ENCODE measurements around the gene TMEM60.
"Not testable (repeated sequence)": the region's sequence is repeated elsewhere in the genome, so short reads cannot be mapped to it uniquely, and the experiment has no call there.

TMEM60 gene

DNA sequence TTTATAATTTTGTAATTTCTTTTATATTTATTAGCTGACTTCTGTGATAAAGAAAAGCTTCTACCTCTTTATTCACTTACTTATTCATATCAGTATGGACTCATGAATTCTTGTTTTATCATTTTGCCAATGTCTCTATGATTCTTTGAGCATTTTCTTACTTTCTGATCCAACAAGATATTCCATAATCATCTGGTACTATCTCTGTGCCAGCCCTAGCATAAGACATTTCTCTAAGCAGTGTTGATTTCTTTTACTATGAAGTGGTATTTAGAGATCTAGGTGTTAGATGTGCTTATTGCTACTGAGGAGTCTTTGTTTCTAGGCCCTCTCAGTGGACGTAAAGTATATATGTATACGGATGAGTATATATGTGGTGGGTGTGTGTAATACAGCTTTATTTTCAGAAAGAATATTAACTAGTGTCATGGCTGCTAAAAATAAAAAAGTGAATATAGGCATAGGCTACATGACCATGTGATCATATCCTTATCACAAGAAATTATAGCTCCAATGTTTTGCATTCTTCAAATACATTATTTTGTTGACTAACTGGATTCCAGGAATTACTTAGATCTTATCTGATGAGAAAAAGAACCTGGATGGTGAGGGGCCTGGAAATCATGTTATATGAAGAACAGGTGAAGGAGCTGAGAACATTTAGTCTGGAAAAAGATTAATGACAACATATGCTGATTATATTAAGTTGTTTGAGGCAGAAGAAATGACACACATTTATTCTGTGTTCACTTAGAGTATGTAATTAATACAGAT, 13.5 kb upstream of the TMEM60 start:
- DNase-seq (ENCODE audit: low spot score): no peak

DNA sequence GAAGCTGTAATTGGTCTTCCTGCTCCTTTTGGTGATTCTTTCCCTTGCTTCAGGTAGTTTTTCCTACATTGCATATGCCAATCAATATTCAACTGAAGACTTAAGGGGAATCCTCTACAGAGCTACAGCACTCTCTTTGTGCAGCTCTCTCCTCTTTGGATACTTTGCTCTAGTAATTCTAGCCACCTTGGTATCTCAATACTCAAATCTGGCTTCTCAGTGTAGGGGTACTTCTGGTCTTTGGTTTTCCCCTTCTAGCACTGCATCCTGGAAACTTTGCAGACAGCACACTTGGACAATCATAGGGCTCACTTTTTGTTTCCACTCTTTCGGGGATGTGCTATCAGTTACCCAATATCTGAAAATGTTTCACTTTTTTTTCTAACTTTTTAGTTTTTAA, 10.3 kb upstream of the TMEM60 start:
- no peak for DNase-seq (ENCODE audit: low spot score)

GRCh38 chr7:77806425-77806824, 8.2 kb upstream of the TMEM60 start:
- no peak for DNase-seq (ENCODE audit: low spot score)

DNA sequence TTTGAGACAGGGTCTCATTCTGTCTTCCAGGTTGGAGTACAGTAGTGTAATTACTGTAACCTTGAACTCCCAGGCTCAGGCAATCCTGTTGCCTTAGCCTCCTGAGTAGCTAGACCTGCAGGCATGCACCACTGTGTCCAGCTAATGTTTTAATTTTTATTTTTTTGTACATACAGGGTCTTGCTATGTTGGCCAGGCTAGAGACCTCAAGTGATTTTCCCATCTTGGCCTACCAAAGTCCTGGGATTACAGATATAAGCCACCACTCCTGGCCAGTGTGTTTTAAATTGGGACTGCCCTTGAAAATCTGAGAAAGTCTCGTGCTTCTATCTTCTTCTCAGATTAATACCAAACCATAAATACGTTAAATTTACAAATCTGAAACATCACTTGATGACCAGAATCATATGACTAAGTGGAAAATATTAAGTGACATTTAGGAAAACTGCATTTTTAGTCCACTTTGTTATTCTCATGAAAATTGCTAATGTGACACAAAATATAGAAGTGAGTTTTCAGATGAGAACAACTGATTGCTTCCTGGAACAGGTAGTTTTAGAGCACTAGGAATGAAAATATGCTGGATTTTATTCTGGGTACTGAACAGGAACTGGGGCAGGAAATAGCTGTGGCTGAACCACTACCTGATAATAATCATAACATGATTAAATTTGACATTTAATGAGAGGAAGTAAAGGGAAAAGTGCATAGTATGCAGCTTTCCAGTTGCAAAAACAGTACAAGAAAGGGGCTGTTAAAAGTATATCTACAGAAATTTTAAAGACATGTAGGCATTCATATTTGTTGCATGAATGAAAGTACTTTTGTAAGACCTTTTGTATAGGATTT, 4.5 kb upstream of the TMEM60 start:
- DNase-seq (ENCODE audit: low spot score): no peak

DNA sequence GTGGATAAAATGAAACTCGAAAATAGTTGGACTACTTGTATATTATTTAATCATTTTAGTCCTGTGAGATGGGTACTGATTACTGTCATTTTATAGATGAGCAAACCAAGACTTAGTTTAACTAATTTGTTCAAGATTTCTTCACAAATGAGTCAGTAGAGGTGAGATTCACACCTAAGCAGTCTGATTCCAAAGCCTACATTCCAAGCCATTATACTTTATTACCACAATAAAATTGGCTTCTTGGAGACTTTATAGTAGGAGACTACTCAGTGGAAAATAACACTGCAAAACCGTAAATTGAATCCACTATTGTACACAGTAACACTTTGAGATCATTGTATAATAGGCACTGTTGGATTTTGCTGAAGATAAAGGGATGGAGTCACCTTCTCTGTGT, 2.5 kb upstream of the TMEM60 start:
- no peak for DNase-seq (ENCODE audit: low spot score)

DNA sequence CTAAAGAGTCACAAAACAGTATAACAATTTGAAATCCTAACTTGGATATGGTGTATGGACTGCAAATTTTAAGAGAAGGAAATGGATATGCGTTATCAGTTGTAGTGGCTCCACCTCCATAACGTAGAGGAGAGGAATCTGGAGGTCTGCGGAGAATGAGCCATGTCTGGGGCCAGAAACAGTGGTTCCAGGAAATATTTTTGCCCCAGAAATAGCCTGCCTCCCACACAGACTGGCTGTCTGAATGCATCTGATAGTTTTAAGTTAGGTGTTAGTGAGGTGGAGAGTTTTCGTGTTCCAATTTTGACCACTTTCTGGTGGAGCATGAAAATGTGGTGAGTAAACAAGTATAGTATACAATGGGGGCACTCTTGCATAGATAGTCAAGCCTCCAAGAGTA, 1.9 kb upstream of the TMEM60 start:
- DNase-seq (ENCODE audit: low spot score): no peak

- peak; percentile 17 for DNase-seq (ENCODE audit: low spot score)
These were observed 1.1 kb upstream of the TMEM60 start for GRCh38 chr7:77799078-77799964.

DNA sequence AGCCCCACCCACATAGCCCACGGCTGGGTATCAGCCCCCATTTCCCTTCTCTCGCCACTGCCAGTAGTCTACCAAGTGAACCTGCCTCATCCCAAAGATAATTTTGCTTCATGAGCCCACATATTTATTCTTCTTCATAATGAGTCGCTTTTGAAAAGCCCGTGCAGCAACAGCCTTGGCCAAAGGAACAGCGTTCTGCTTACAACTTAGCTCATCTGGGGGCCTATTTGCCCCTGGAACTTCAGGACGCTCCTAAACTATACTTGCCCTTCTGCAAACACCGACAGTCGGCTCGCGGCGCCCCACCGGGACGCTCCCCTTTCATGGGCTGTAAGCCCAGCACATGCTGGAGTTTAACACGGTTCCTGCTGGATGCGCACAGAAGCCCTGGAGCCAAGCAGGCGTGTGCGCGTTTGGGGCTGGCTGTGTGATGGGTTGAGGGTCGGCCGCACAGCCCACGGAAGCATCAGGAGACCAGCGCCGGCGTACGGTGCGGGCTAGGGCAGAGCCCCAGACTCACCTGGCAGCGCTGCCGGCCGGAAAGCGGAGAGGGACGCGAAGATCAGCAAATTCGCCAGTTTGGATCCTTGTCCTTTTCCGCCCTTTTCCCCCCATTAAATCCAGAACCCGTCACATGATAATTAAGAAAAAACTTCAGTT, 370 bp downstream of the TMEM60 start:
- DNase-seq (ENCODE audit: low spot score): no peak

GRCh38 chr7:77796960-77797359, 1.3 kb downstream of the TMEM60 start:
- no peak for DNase-seq (ENCODE audit: low spot score)

DNA sequence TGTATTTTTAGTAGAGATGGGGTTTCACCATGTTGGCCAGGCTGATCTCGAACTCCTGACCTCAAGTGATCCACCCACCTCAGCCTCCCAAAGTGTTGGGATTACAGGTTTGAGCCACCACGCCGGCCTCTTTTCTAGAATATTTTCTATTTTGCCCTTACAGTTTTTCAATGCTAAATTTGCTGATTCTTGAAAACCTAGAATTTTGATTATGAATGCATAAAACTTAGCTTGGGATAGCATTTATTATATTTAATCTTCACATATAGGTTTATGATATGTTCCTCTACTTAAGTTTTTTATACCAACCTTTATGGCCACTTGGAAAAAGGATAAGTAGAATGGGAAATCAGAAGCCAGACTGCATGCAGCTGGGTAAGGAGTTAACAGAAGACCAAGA, 2.1 kb downstream of the TMEM60 start:
- no peak for DNase-seq (ENCODE audit: low spot score)

- no peak for DNase-seq (ENCODE audit: low spot score)
These were observed 4.2 kb downstream of the TMEM60 start for GRCh38 chr7:77794000-77794399.

- no peak for DNase-seq (ENCODE audit: low spot score)
These were observed 6.3 kb downstream of the TMEM60 start for GRCh38 chr7:77791956-77792355.

GRCh38 chr7:77791336-77791735, 6.9 kb downstream of the TMEM60 start:
- DNase-seq (ENCODE audit: low spot score): no peak

DNA sequence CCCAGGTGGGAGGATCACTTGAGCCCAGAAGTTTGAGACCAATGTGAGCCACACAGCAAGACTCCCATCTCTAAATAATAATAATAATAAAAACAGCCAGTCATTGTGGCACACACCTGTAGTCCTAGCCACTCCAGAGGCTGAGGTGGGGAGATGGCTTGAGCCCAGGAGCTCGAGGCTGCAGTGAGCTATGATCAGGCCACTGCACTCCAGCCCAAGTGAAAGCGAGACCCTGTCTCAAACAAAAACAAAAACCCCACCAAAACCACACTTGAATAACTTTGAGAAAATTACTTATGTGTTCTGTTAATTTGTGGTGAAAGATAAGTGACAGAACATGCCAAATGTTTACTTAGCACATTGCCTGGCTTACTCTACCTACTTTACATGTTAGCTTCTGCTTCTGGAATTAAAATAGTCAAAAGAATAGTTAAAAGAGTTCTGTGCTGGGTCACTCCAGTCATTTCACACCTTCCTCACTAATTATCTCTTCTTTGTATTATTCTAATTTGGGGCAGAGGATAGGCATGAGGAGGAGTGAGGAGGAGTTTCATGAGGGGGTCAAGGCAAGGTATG, 9.8 kb downstream of the TMEM60 start:
- no peak for DNase-seq (ENCODE audit: low spot score)

- no peak for DNase-seq (ENCODE audit: low spot score)
These were observed 11.5 kb downstream of the TMEM60 start for GRCh38 chr7:77786741-77787140.

DNA sequence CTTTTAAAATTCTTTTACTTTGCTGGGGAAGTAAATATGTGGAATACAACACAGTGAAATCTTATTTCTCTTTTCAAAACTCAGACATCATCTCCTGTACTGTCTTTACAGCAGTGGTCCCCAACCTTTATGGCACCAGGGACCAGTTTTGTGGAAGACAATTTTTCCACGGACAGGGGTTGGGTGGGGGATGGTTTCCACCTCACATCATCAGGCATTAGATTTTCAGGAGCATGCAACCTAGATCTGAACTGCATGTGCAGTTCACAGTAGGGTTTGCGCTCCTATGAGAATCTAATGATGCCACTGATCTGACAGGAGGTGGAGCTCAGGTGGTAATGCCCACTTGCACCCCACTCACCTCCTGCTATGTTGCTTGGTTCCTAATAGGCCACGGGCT, 12.2 kb downstream of the TMEM60 start:
- no peak for DNase-seq (ENCODE audit: low spot score)

GRCh38 chr7:77784426-77784825, 13.8 kb downstream of the TMEM60 start:
- DNase-seq (ENCODE audit: low spot score): not testable (repeated sequence)

GRCh38 chr7:77783545-77783944, 14.7 kb downstream of the TMEM60 start:
- DNase-seq (ENCODE audit: low spot score): no peak

GRCh38 chr7:77783111-77783510, 15.1 kb downstream of the TMEM60 start:
- DNase-seq (ENCODE audit: low spot score): no peak

DNA sequence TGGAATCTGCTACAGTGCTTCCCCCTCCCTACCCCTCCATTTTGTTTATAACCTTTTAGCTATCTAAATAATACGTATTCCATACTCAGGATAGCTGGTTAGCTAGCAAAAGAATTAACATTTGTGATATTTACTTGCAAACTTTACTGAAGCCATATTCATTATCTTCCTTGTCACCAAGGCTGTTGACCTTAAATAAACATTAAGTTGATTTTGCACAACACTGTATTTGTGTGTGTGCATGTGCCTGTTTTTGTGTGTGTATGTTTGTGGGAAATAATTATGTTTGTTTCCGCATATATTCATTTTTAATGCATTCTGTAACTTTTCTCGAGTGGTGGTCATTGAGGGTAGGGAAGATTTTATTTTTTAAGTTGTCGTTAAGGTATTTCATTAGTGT, 15.9 kb downstream of the TMEM60 start:
- no peak for DNase-seq (ENCODE audit: low spot score)

- DNase-seq (ENCODE audit: low spot score): no peak
These were observed 19.7 kb downstream of the TMEM60 start for GRCh38 chr7:77778535-77778934.

DNA sequence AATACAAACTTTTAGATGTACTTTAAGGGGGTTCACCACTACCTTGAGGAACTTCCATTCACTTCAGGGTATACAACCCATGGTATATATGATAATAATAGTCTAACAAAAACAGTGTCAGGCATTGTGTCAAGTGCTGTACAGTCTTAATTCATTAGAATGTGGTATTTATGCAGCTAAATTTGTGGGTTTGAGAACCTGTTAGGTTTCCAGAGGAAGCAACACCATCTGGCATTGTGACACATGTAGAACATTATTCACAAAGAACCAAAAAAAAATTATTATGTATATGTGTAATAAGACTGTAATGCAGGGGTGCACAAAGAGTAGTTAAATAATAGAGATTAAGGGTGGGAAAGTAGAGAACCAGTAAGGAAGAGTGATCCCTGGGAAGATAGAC, 26.3 kb downstream of the TMEM60 start:
- no peak for DNase-seq (ENCODE audit: low spot score)
